K562 (cell line): ENCODE results near the gene GVQW3. TPM values are rescaled to one million over a fixed set of nuclear protein-coding genes. Genes with fewer than 3 reads are reported as not detected.
A peak's percentile ranks its signal among the peaks of the same experiment; 100 is the strongest.

ENCODE experiments used
- CREB5 ChIP-seq: fragments of 250-450 bp; sonication (Bioruptor Pico); IDR thresholded peaks from 2 replicates; pipeline ENCODE4 v1.5.0; 2020; ENCODE audit warnings: mild to moderate bottlenecking
- CTCF ChIP-seq, 3 experiments: IDR thresholded peaks in 2 of 3; conservative IDR thresholded peaks in 1 of 3; 2 replicates each; pipeline ENCODE4 v1.5.1; 2011 to 2012; ENCODE audit warnings: low read length in 3 of 3, mild to moderate bottlenecking in 3 of 3, control low read depth in 2 of 3, improper control_type of control experiment in 1 of 3, inconsistent platforms in 1 of 3, low read depth in 1 of 3, mixed read lengths in 1 of 3, moderate library complexity in 1 of 3; ENCODE audit not compliant: insufficient read depth in 2 of 3
- ESRRA ChIP-seq: fragments of 450-650 bp; IDR thresholded peaks from 2 replicates; pipeline ENCODE4 v1.6.1; 2014; ENCODE audit warnings: low read depth, mild to moderate bottlenecking, moderate library complexity, borderline replicate concordance
- HOXB6 ChIP-seq: fragments of 250-450 bp; sonication (Bioruptor Pico); IDR thresholded peaks from 2 replicates; pipeline ENCODE4 v1.5.1; 2022; ENCODE audit warnings: mild to moderate bottlenecking, borderline replicate concordance
- NR2C2 ChIP-seq, 2 experiments: fragments of 200-800 bp in 1 of 2; sonication (Bioruptor generic) in 1 of 2; sonication (generic) in 1 of 2; formaldehyde crosslinking in 1 of 2; IDR thresholded peaks; 2 replicates each; pipeline versions ENCODE4 v1.6.1 to v1.8.0; 2016 to 2022; ENCODE audit warnings: mild to moderate bottlenecking in 1 of 2, missing compliant biosample characterization in 1 of 2, missing genetic modification characterization in 1 of 2, missing genetic modification reagents in 1 of 2
- RREB1 ChIP-seq: fragments of 250-450 bp; sonication (Bioruptor Pico); IDR thresholded peaks from 2 replicates; pipeline ENCODE4 v1.4.0; 2020
- SRF ChIP-seq, 2 experiments: fragments of 250-450, 450-650 bp in 1 of 2; sonication (Bioruptor Pico) in 1 of 2; sonication (generic) in 1 of 2; formaldehyde crosslinking; IDR thresholded peaks; 2 replicates each; pipeline versions ENCODE4 v1.5.0 to v1.5.1; 2020 to 2022; ENCODE audit warnings: mild to moderate bottlenecking in 1 of 2, missing genetic modification reagents in 1 of 2
- TAF7 ChIP-seq: fragments of 450-650 bp; IDR thresholded peaks from 2 replicates; pipeline ENCODE4 v1.6.1; 2016; ENCODE audit warnings: missing genetic modification characterization, missing compliant biosample characterization
- TCFL5 ChIP-seq: fragments of 250-450 bp; sonication (Bioruptor Pico); conservative IDR thresholded peaks from 2 replicates; pipeline ENCODE4 v1.6.1; 2021; ENCODE audit warnings: mild to moderate bottlenecking, moderate library complexity, matching md5 sums
- ZNF12 ChIP-seq: sonication (generic); formaldehyde crosslinking; IDR thresholded peaks from 2 replicates; pipeline ENCODE4 v1.4.0; 2020; ENCODE audit warnings: mild to moderate bottlenecking, missing genetic modification reagents
- ZNF143 ChIP-seq: sonication (generic); formaldehyde crosslinking; IDR thresholded peaks from 2 replicates; pipeline ENCODE4 v1.9.0; 2022; ENCODE audit warnings: mild to moderate bottlenecking, missing genetic modification reagents
- ZNF592 ChIP-seq: fragments of 450-650 bp; IDR thresholded peaks from 2 replicates; pipeline ENCODE4 v1.6.1; 2017; ENCODE audit warnings: antibody characterized with exemption, mild to moderate bottlenecking
- ZNF707 ChIP-seq: fragments of 250-450 bp; sonication (Bioruptor Pico); conservative IDR thresholded peaks from 2 replicates; pipeline ENCODE4 v1.8.0; 2022; ENCODE audit warnings: inconsistent platforms, mild to moderate bottlenecking, moderate library complexity
- polyA plus RNA-seq, 8 experiments: library from polyadenylated mRNA; depleted of rRNA in 4 of 8; stranded (reverse) in 5 of 8; unstranded in 3 of 8; fragments of >200 nt; fragmentation: Nextera tagmentation in 2 of 8; fragmentation: Illumina TruSeq in 1 of 8; extraction: Ambion mirVana in 2 of 8; extraction: Trizol in 1 of 8; gene quantifications; 2 replicates each; pipeline versions ENCODE4 v1.2.1 to v1.2.3, GENCODE V29; 2011 to 2014; ENCODE audit warnings: inconsistent platforms in 1 of 8, missing spikeins in 1 of 8
- total RNA-seq, 7 experiments: library from RNA; depleted of rRNA in 6 of 7; stranded (reverse); fragments of >200 nt in 6 of 7; fragmentation: Illumina TruSeq in 2 of 7; extraction: Trizol in 2 of 7; gene quantifications; 2 replicates each; pipeline versions ENCODE4 v1.2.1 to v1.2.3, GENCODE V29; 2011 to 2021; ENCODE audit warnings: low replicate concordance in 1 of 7

Gene GVQW3
- total and polyA plus RNA-seq, 9 of the 15 experiments (the other 6 are each of a cell fraction or from before 2014, with no cell fraction given): 0.66 to 5.7 (median 2.1) TPM

GRCh38 chr11:76365038-76365679 is 16.0 kb upstream of the GVQW3 start (continued):
- no peak for TF ChIP-seq ZNF143
- no peak for TF ChIP-seq CREB5 (CRISPR knock-in tag)
- no peak for TF ChIP-seq RREB1 (CRISPR knock-in tag)
- TF ChIP-seq HOXB6: no peak
- TF ChIP-seq TCFL5 (CRISPR knock-in tag): no peak
- no peak for TF ChIP-seq CTCF (IDR thresholded peaks at IDR 0.05 in 2 of 3, conservative IDR thresholded peaks at IDR 0.05 in 1 of 3; ENCODE audit: insufficient read depth in 2 of 3, low read depth in 1 of 3, low read length in 3 of 3)
- 0 out of 2 replicates have a peak, but pooled peaks have one; percentile 21 for TF ChIP-seq ZNF592
- no peak for TF ChIP-seq NR2C2 (CRISPR knock-in tag; IDR thresholded peaks at IDR 0.05)
- TF ChIP-seq NR2C2 (tag; IDR thresholded peaks at IDR 0.05): no peak
- no peak for TF ChIP-seq ZNF707 (CRISPR knock-in tag)
- TF ChIP-seq TAF7 (tag): no peak
- no peak for TF ChIP-seq ZNF12 (CRISPR knock-in tag)
- TF ChIP-seq SRF (CRISPR knock-in tag; IDR thresholded peaks at IDR 0.05): no peak
- no peak for TF ChIP-seq ESRRA
